ENCODE results near the gene RHOD. TPM values are rescaled to one million over a fixed set of nuclear protein-coding genes. Genes with fewer than 3 reads are reported as not detected.

Gene RHOD
- total and polyA plus RNA-seq, 9 of the 15 experiments (the other 6 are each of a cell fraction or from before 2014, with no cell fraction given), result not detected

GRCh38 chr11:67120456-67120855 is 63.8 kb downstream of the RHOD start:
- no TSS peak for BruUV-seq (replicated peaks)
- H3K9ac ChIP-seq (ENCODE audit: insufficient read depth in 1 of 2, low read depth in 2 of 2, low read length in 2 of 2), result peak overlapping the region; percentile 29 to 92; a peak in 3 of 4 replicates
- H3K4me3 ChIP-seq, result peak overlapping the region; percentile 55
- POLR2A ChIA-PET, result no interaction called here
- FAIRE-seq, result peak; percentile 32
- peak in 1 of 4 experiments; percentile 33 for DNase-seq (ENCODE audit: extremely low read depth in 1 of 4, low spot score in 3 of 4)
- H3K9me3 ChIP-seq (replicated peaks; ENCODE audit: control insufficient read depth, insufficient read depth, low read depth, low read length), result no peaks in the 10 kb centered on the region
- peak overlapping the region; percentile 91 for H3K27ac ChIP-seq (ENCODE audit: extremely low read depth, low read depth, low read length)
- no peaks in the 10 kb centered on the region for H3K9me1 ChIP-seq (ENCODE audit: control insufficient read depth, insufficient read depth, low read length)
- H3K36me3 ChIP-seq (ENCODE audit: control insufficient read depth, insufficient read depth, low read length), result peaks cover 13% of the 10 kb centered on the region; the same call in 1 of the 3 replicates
- in situ Hi-C loops (cut with MboI), result no loop called here
- 0% methylated on average over 12 of the region's 12 CpGs for WGBS (ENCODE audit: insufficient coverage, low coverage, missing lambda C conversion rate)
- no peak overlapping the region for H2AFZ ChIP-seq (ENCODE audit: low read depth, low read length)
- CTCF ChIA-PET (ENCODE audit: low intra/inter-chr PET ratio), result no interaction called here
- ATAC-seq, result 0 out of 3 replicates have a peak, but pooled peaks have one; percentile 19
- peak overlapping the region; percentile 76 for H3K4me2 ChIP-seq (ENCODE audit: insufficient read depth, low read length)
- no peaks in the 10 kb centered on the region for H3K27me3 ChIP-seq (ENCODE audit: control insufficient read depth in 2 of 2, insufficient read depth in 2 of 2, low read length in 2 of 2)
- H3K4me1 ChIP-seq (replicated peaks in 1 of 2; ENCODE audit: control insufficient read depth in 2 of 2, insufficient read depth in 2 of 2, low read length in 2 of 2), result peaks cover 0 to 24% of the 10 kb centered on the region in 2 experiments; a peak in 4 of 5 replicates
- peaks cover 61% of the 10 kb centered on the region for H3K79me2 ChIP-seq (ENCODE audit: control insufficient read depth, insufficient read depth, low read length)
- intact Hi-C loops (cut with micrococcal nuclease), result loop anchor here (2.0 kb wide), 1 partner anchor 120 kb away; no protein-coding TSS in a partner anchor
- H4K20me1 ChIP-seq (replicated peaks; ENCODE audit: control insufficient read depth, insufficient read depth, low read length), result peaks cover 10% of the 10 kb centered on the region; the same call in 1 of the 2 replicates
- TF ChIP-seq PTTG1 (tag; IDR thresholded peaks at IDR 0.05; ENCODE audit: low read depth), result no peak
- no peak for TF ChIP-seq BHLHE40 (IDR thresholded peaks at IDR 0.05; ENCODE audit: low read length)
- no peak for TF ChIP-seq NFRKB (IDR thresholded peaks at IDR 0.05; ENCODE audit: low read depth)
- TF ChIP-seq ZNF512 (tag; IDR thresholded peaks at IDR 0.05), result no peak
- TF ChIP-seq BRD9 (IDR thresholded peaks at IDR 0.05; ENCODE audit: low read depth, partially characterized antibody), result peak; percentile 7
- no peak for TF ChIP-seq HNRNPK (IDR thresholded peaks at IDR 0.05; ENCODE audit: low read depth, low read length, poor library complexity, severe bottlenecking)
- TF ChIP-seq SMARCA4 (IDR thresholded peaks at IDR 0.05), result peak; percentile 30; the same call in 1 of the 2 replicates
- no peak for TF ChIP-seq ATF3 (IDR thresholded peaks at IDR 0.05)
- no peak for TF ChIP-seq ATF3 (CRISPR knock-in tag; conservative IDR thresholded peaks at IDR 0.05)
- no peak for TF ChIP-seq ZNF75A (CRISPR knock-in tag; IDR thresholded peaks at IDR 0.05)
- TF ChIP-seq BCLAF1 (IDR thresholded peaks at IDR 0.05; ENCODE audit: borderline replicate concordance in 1 of 2, control insufficient read depth in 1 of 2, low read depth in 2 of 2, low read length in 1 of 2), result no peak
- no peak for TF ChIP-seq BRF1 (IDR thresholded peaks at IDR 0.05; ENCODE audit: borderline replicate concordance, extremely low read depth, insufficient read length)
- 0 out of 2 replicates have a peak, but pooled peaks have one; percentile 8 for TF ChIP-seq ARID1B (IDR thresholded peaks at IDR 0.05)
- no peak for TF ChIP-seq CGGBP1 (CRISPR knock-in tag; IDR thresholded peaks at IDR 0.05)
- no peak for TF ChIP-seq ZNF507 (tag; conservative IDR thresholded peaks at IDR 0.05)
- TF ChIP-seq MLLT1 (IDR thresholded peaks at IDR 0.05), result 0 out of 4 replicates have a peak, but pooled peaks of 1 of the 2 experiments have one; percentile 24

All from K562 (cell line).